Measurements from ENCODE around the gene PAX5. TPM values are rescaled to one million over a fixed set of nuclear protein-coding genes. Genes with fewer than 3 reads are reported as not detected.

PAX5 gene
- total RNA-seq, 2 experiments from 2014 or later = 0.10 to 0.12 TPM

GRCh38 chr9:36847781-36848673, 186.0 kb downstream of the PAX5 start:
- Mint-ChIP-seq H3K36me3 (ENCODE audit: low read depth) (no peaks in the 10 kb centered on the region), H3K9me3 (no peaks in the 10 kb centered on the region), H3K4me1 (no peaks in the 10 kb centered on the region), H3K27me3 (no peaks in the 10 kb centered on the region), H3K4me3 (no peak overlapping the region), H3K27ac (no peak overlapping the region)
- ChIA-PET CTCF (interaction anchor here (0.5 kb wide), 1 partner anchor 602 kb away, joined by 4 read pairs; no protein-coding TSS in a partner anchor), POLR2A (no interaction called here)
- no peak for DNase-seq

- no peaks in the 10 kb centered on the region for H3K36me3 Mint-ChIP-seq (ENCODE audit: low read depth)
- no peaks in the 10 kb centered on the region for H3K27me3 Mint-ChIP-seq
- DNase-seq = no peak
- CTCF ChIA-PET = interaction anchor here (1.0 kb wide), 1 partner anchor 9 kb away, joined by 3 read pairs; no protein-coding TSS in a partner anchor
- H3K27ac Mint-ChIP-seq = no peak overlapping the region
- no peaks in the 10 kb centered on the region for H3K4me1 Mint-ChIP-seq
- POLR2A ChIA-PET = no interaction called here
- no peaks in the 10 kb centered on the region for H3K9me3 Mint-ChIP-seq
- H3K4me3 Mint-ChIP-seq = no peak overlapping the region
Measured at GRCh38 chr9:36846621-36847020, 187.4 kb downstream of the PAX5 start.

- CTCF ChIA-PET = interaction anchor here (1.0 kb wide), 1 partner anchor 10 kb away, joined by 3 read pairs; no protein-coding TSS in a partner anchor
- DNase-seq = no peak
- H3K4me3 Mint-ChIP-seq = no peak overlapping the region
- H3K9me3 Mint-ChIP-seq = no peaks in the 10 kb centered on the region
- no peaks in the 10 kb centered on the region for H3K27me3 Mint-ChIP-seq
- H3K27ac Mint-ChIP-seq = no peak overlapping the region
- no peaks in the 10 kb centered on the region for H3K4me1 Mint-ChIP-seq
- POLR2A ChIA-PET = no interaction called here
- no peaks in the 10 kb centered on the region for H3K36me3 Mint-ChIP-seq (ENCODE audit: low read depth)
Measured at GRCh38 chr9:36845844-36846243, 188.2 kb downstream of the PAX5 start.

- no peak for DNase-seq
- no peak overlapping the region for H3K27ac Mint-ChIP-seq
- H3K36me3 Mint-ChIP-seq (ENCODE audit: low read depth) = no peaks in the 10 kb centered on the region
- no peaks in the 10 kb centered on the region for H3K9me3 Mint-ChIP-seq
- CTCF ChIA-PET = no interaction called here
- POLR2A ChIA-PET = no interaction called here
- H3K4me1 Mint-ChIP-seq = no peaks in the 10 kb centered on the region
- H3K4me3 Mint-ChIP-seq = no peak overlapping the region
- H3K27me3 Mint-ChIP-seq = no peaks in the 10 kb centered on the region
Measured at GRCh38 chr9:36844961-36845360, 189.1 kb downstream of the PAX5 start.

GRCh38 chr9:36843964-36844363, 190.1 kb downstream of the PAX5 start:
- CTCF ChIA-PET = no interaction called here

GRCh38 chr9:36842560-36843530, 191.2 kb downstream of the PAX5 start:
- no peak overlapping the region for H3K27ac Mint-ChIP-seq
- ChIA-PET CTCF (no interaction called here), POLR2A (no interaction called here)
- no peaks in the 10 kb centered on the region for H3K27me3 Mint-ChIP-seq
- H3K36me3 Mint-ChIP-seq (ENCODE audit: low read depth) = no peaks in the 10 kb centered on the region
- H3K4me3 Mint-ChIP-seq = no peak overlapping the region
- H3K9me3 Mint-ChIP-seq = no peaks in the 10 kb centered on the region
- DNase-seq = no peak
- no peaks in the 10 kb centered on the region for H3K4me1 Mint-ChIP-seq

More at GRCh38 chr9:36843964-36844363, 190.1 kb downstream of the PAX5 start:
- H3K36me3 Mint-ChIP-seq (ENCODE audit: low read depth) = no peaks in the 10 kb centered on the region
- no peak for DNase-seq
- no peaks in the 10 kb centered on the region for H3K27me3 Mint-ChIP-seq
- H3K9me3 Mint-ChIP-seq = no peaks in the 10 kb centered on the region
- POLR2A ChIA-PET = no interaction called here
- no peak overlapping the region for H3K27ac Mint-ChIP-seq
- H3K4me3 Mint-ChIP-seq = no peak overlapping the region
- H3K4me1 Mint-ChIP-seq = no peaks in the 10 kb centered on the region

- Mint-ChIP-seq H3K9me3 (no peaks in the 10 kb centered on the region), H3K36me3 (ENCODE audit: low read depth) (no peaks in the 10 kb centered on the region), H3K27ac (no peak overlapping the region), H3K4me3 (no peak overlapping the region), H3K27me3 (no peaks in the 10 kb centered on the region), H3K4me1 (no peaks in the 10 kb centered on the region)
- DNase-seq = no peak
- ChIA-PET CTCF (interaction anchor here (1.5 kb wide), 1 partner anchor 31 kb away, joined by 8 read pairs; no protein-coding TSS in a partner anchor), POLR2A (no interaction called here)
Measured at GRCh38 chr9:36840898-36841536, 193.1 kb downstream of the PAX5 start.

GRCh38 chr9:36839131-36839885, 194.8 kb downstream of the PAX5 start:
- Mint-ChIP-seq H3K27ac (no peak overlapping the region), H3K36me3 (ENCODE audit: low read depth) (no peaks in the 10 kb centered on the region), H3K4me3 (no peak overlapping the region), H3K27me3 (no peaks in the 10 kb centered on the region), H3K4me1 (no peaks in the 10 kb centered on the region), H3K9me3 (no peaks in the 10 kb centered on the region)
- ChIA-PET CTCF (interaction anchor here (1.2 to 1.5 kb wide), 2 partner anchors 13 to 33 kb away, joined by 3 to 8 read pairs; no protein-coding TSS in a partner anchor), POLR2A (no interaction called here)
- no peak for DNase-seq

GRCh38 chr9:36837431-36838405, 196.3 kb downstream of the PAX5 start:
- ChIA-PET POLR2A (no interaction called here), CTCF (no interaction called here)
- no peak for DNase-seq
- Mint-ChIP-seq H3K9me3 (no peaks in the 10 kb centered on the region), H3K27ac (no peak overlapping the region), H3K4me1 (no peaks in the 10 kb centered on the region), H3K4me3 (no peak overlapping the region), H3K27me3 (no peaks in the 10 kb centered on the region), H3K36me3 (ENCODE audit: low read depth) (no peaks in the 10 kb centered on the region)

- no peak for DNase-seq
- H3K4me3 Mint-ChIP-seq = no peak overlapping the region
- POLR2A ChIA-PET = no interaction called here
- no peaks in the 10 kb centered on the region for H3K36me3 Mint-ChIP-seq (ENCODE audit: low read depth)
- no peak overlapping the region for H3K27ac Mint-ChIP-seq
- no peaks in the 10 kb centered on the region for H3K4me1 Mint-ChIP-seq
- H3K9me3 Mint-ChIP-seq = no peaks in the 10 kb centered on the region
- CTCF ChIA-PET = no interaction called here
- no peaks in the 10 kb centered on the region for H3K27me3 Mint-ChIP-seq
Measured at GRCh38 chr9:36836486-36836885, 197.6 kb downstream of the PAX5 start.

GRCh38 chr9:36835271-36835996, 198.6 kb downstream of the PAX5 start:
- ChIA-PET POLR2A (no interaction called here), CTCF (interaction anchor here (1.1 kb wide), 1 partner anchor 30 kb away, joined by 3 read pairs; no protein-coding TSS in a partner anchor)
- Mint-ChIP-seq H3K9me3 (no peaks in the 10 kb centered on the region), H3K27me3 (no peaks in the 10 kb centered on the region), H3K4me3 (no peak overlapping the region), H3K36me3 (ENCODE audit: low read depth) (no peaks in the 10 kb centered on the region), H3K27ac (no peak overlapping the region), H3K4me1 (no peaks in the 10 kb centered on the region)
- DNase-seq = no peak

Measured in activated CD4-positive, alpha-beta T cell treated with anti-CD3 and anti-CD28 coated beads, Interleukin-2, amount 10 ng/mL, durations not matched to agents 7 days and 5 days (primary cell).